Activated CD4-positive, alpha-beta T cell treated with anti-CD3 and anti-CD28 coated beads for 36 hours (primary cell): Measurements from ENCODE around the gene TFPI. TPM values are rescaled to one million over a fixed set of nuclear protein-coding genes. Genes with fewer than 3 reads are reported as not detected.
"Not testable (repeated sequence)": the region's sequence is repeated elsewhere in the genome, so short reads cannot be mapped to it uniquely, and the experiment has no call there.

Experiments
- ATAC-seq: fragments of 200-7000 bp; cut with Tn5 transposase; one replicate; pipeline ENCODE4 v1.10.0; 2021; ENCODE audit warnings: mild to moderate bottlenecking, moderate library complexity
- CTCF ChIA-PET: fragments of 350-600 bp; sonication (Branson Sonifier 250); formaldehyde crosslinking; loops from one replicate; lab custom pipeline; 2021; ENCODE audit warnings: antibody characterized with exemption; lab: Charles Lee
- POLR2A ChIA-PET: fragments of 350-600 bp; sonication (Branson Sonifier 250); formaldehyde crosslinking; loops from one replicate; lab custom pipeline; 2021; ENCODE audit warnings: antibody characterized with exemption, inconsistent platforms; lab: Charles Lee
- DNase-seq: peaks from one replicate; pipeline ENCODE4 v3.0.0-alpha.2; 2020
- H3K27ac Mint-ChIP-seq: one replicate; pipeline ENCODE4 v1.8.0; 2021; ENCODE audit warnings: mixed read lengths
- H3K27me3 Mint-ChIP-seq: one replicate; pipeline ENCODE4 v1.8.0; 2021; ENCODE audit warnings: mixed read lengths
- H3K36me3 Mint-ChIP-seq: one replicate; pipeline ENCODE4 v1.8.0; 2021; ENCODE audit warnings: low read depth, mixed read lengths
- H3K4me1 Mint-ChIP-seq: one replicate; pipeline ENCODE4 v1.8.0; 2021; ENCODE audit warnings: mixed read lengths
- H3K4me3 Mint-ChIP-seq: one replicate; pipeline ENCODE4 v1.8.0; 2021; ENCODE audit warnings: mild to moderate bottlenecking, moderate library complexity, mixed read lengths
- H3K9me3 Mint-ChIP-seq: one replicate; pipeline ENCODE4 v1.8.0; 2021; ENCODE audit warnings: low read depth, mixed read lengths
- intact Hi-C, 2 experiments: fragments of 100-400 bp; cut with DNase I in 1 of 2; cut with micrococcal nuclease in 1 of 2; formaldehyde crosslinking; loops; one replicate each; pipeline versions ENCODE4 v1.14.2 to v1.15.1; 2022 to 2024; cut with DNase I, micrococcal nuclease
- total RNA-seq, 2 experiments: library from RNA; stranded (reverse); gene quantifications; one replicate each; pipeline ENCODE4 v1.2.3, GENCODE V29; 2021

Gene TFPI
- total RNA-seq, 2 experiments from 2014 or later, result 0.21 TPM; not detected in 1

- H3K36me3 Mint-ChIP-seq, H3K27ac Mint-ChIP-seq, ATAC-seq, intact Hi-C loops, DNase-seq, POLR2A ChIA-PET, H3K27me3 Mint-ChIP-seq, H3K4me3 Mint-ChIP-seq: not testable (repeated sequence)
- Mint-ChIP-seq H3K9me3 (peaks cover 10% of the 10 kb centered on the region), H3K4me1 (peaks cover 13% of the 10 kb centered on the region)
- CTCF ChIA-PET, result interaction anchor here (1.5 to 2.0 kb wide), 2 partner anchors 10 to 14 kb away, joined by 4 to 7 read pairs; no protein-coding TSS in a partner anchor
These were observed 40.6 kb downstream of the TFPI start for GRCh38 chr2:187513460-187514234.

GRCh38 chr2:187511356-187512315 lies 42.6 kb downstream of the TFPI start:
- H3K27me3 Mint-ChIP-seq, result peaks cover 2% of the 10 kb centered on the region
- ChIA-PET CTCF (interaction anchor here (0.6 kb wide), 1 partner anchor 332 kb away, joined by 3 read pairs; no protein-coding TSS in a partner anchor), POLR2A (no interaction called here)
- peaks cover 13% of the 10 kb centered on the region for H3K4me1 Mint-ChIP-seq
- ATAC-seq (no peak), DNase-seq (no peak)
- H3K27ac Mint-ChIP-seq, result no peak overlapping the region
- peaks cover under 1% of the 10 kb centered on the region for H3K9me3 Mint-ChIP-seq
- H3K4me3 Mint-ChIP-seq, result no peak overlapping the region
- H3K36me3 Mint-ChIP-seq, result no peaks in the 10 kb centered on the region
- intact Hi-C loops, result no loop called here

- DNase-seq, H3K4me3 Mint-ChIP-seq, ATAC-seq, H3K36me3 Mint-ChIP-seq, H3K27ac Mint-ChIP-seq, H3K27me3 Mint-ChIP-seq, H3K9me3 Mint-ChIP-seq, intact Hi-C loops: not testable (repeated sequence)
- POLR2A ChIA-PET, result interaction anchor here (1.2 kb wide), 1 partner anchor 9 kb away, joined by 3 read pairs; no protein-coding TSS in a partner anchor
- CTCF ChIA-PET, result interaction anchor here (1.0 kb wide), 1 partner anchor 9 kb away, joined by 3 read pairs; no protein-coding TSS in a partner anchor
- peaks cover 13% of the 10 kb centered on the region for H3K4me1 Mint-ChIP-seq
These were observed 43.5 kb downstream of the TFPI start for GRCh38 chr2:187510419-187511355.

- H3K4me3 Mint-ChIP-seq, result no peak overlapping the region
- no peaks in the 10 kb centered on the region for H3K9me3 Mint-ChIP-seq
- no peak overlapping the region for H3K27ac Mint-ChIP-seq
- peak; percentile 42 for ATAC-seq
- ChIA-PET POLR2A (interaction anchor here (1.2 kb wide), 1 partner anchor 10 kb away, joined by 3 read pairs; no protein-coding TSS in a partner anchor), CTCF (interaction anchor here (0.7 to 1.1 kb wide), 3 partner anchors 10 to 70 kb away, joined by 3 to 5 read pairs (median 3); no protein-coding TSS in a partner anchor)
- peaks cover 2% of the 10 kb centered on the region for H3K27me3 Mint-ChIP-seq
- intact Hi-C loops, result loop anchor here in 1 of 2 experiments (10.0 kb wide), 1 partner anchor 855 kb away; no protein-coding TSS in a partner anchor
- H3K4me1 Mint-ChIP-seq, result peaks cover 13% of the 10 kb centered on the region
- no peaks in the 10 kb centered on the region for H3K36me3 Mint-ChIP-seq
- no peak for DNase-seq
These were observed 44.4 kb downstream of the TFPI start for GRCh38 chr2:187509667-187510417.

GRCh38 chr2:187506416-187506815 lies 47.8 kb downstream of the TFPI start:
- intact Hi-C loops, result loop anchor here in 1 of 2 experiments (10.0 kb wide), 1 partner anchor 858 kb away; no protein-coding TSS in a partner anchor

GRCh38 chr2:187505065-187505672 lies 49.1 kb downstream of the TFPI start:
- Mint-ChIP-seq H3K4me3 (no peak overlapping the region), H3K9me3 (no peaks in the 10 kb centered on the region), H3K27me3 (peaks cover 4% of the 10 kb centered on the region), H3K4me1 (peaks cover 15% of the 10 kb centered on the region), H3K36me3 (no peaks in the 10 kb centered on the region), H3K27ac (no peak overlapping the region)
- no peak for DNase-seq
- ChIA-PET CTCF (interaction anchor here (1.2 kb wide), 1 partner anchor 82 kb away, joined by 3 read pairs; no protein-coding TSS in a partner anchor), POLR2A (no interaction called here)
- intact Hi-C loops, result loop anchor here in 1 of 2 experiments (10.0 kb wide), 1 partner anchor 860 kb away; no protein-coding TSS in a partner anchor
- no peak for ATAC-seq

More at GRCh38 chr2:187506416-187506815, 47.8 kb downstream of the TFPI start:
- Mint-ChIP-seq H3K9me3 (no peaks in the 10 kb centered on the region), H3K27ac (no peak overlapping the region), H3K4me3 (no peak overlapping the region), H3K27me3 (peaks cover 4% of the 10 kb centered on the region), H3K36me3 (no peaks in the 10 kb centered on the region), H3K4me1 (peaks cover 19% of the 10 kb centered on the region)
- DNase-seq (no peak), ATAC-seq (no peak)
- ChIA-PET CTCF (interaction anchor here (0.5 kb wide), 1 partner anchor 242 kb away, joined by 3 read pairs; no protein-coding TSS in a partner anchor), POLR2A (no interaction called here)

GRCh38 chr2:187504312-187504921 lies 49.8 kb downstream of the TFPI start:
- peaks cover 8% of the 10 kb centered on the region for H3K4me1 Mint-ChIP-seq
- POLR2A ChIA-PET, result no interaction called here
- no peak overlapping the region for H3K4me3 Mint-ChIP-seq
- ATAC-seq (no peak), DNase-seq (no peak)
- H3K27me3 Mint-ChIP-seq, result peaks cover 4% of the 10 kb centered on the region
- no peaks in the 10 kb centered on the region for H3K9me3 Mint-ChIP-seq
- H3K27ac Mint-ChIP-seq, result no peak overlapping the region
- CTCF ChIA-PET, result no interaction called here
- no peaks in the 10 kb centered on the region for H3K36me3 Mint-ChIP-seq
- intact Hi-C loops, result loop anchor here in 1 of 2 experiments (10.0 kb wide), 1 partner anchor 860 kb away; no protein-coding TSS in a partner anchor

- DNase-seq, result no peak
- H3K27me3 Mint-ChIP-seq, result peaks cover 4% of the 10 kb centered on the region
- intact Hi-C loops, result loop anchor here in 1 of 2 experiments (10.0 kb wide), 1 partner anchor 861 kb away; no protein-coding TSS in a partner anchor
- ChIA-PET POLR2A (no interaction called here), CTCF (interaction anchor here (1.3 to 2.8 kb wide), 2 partner anchors 10 to 77 kb away, joined by 7 to 16 read pairs; no protein-coding TSS in a partner anchor)
- no peaks in the 10 kb centered on the region for H3K36me3 Mint-ChIP-seq
- H3K27ac Mint-ChIP-seq, result no peak overlapping the region
- no peaks in the 10 kb centered on the region for H3K9me3 Mint-ChIP-seq
- no peak for ATAC-seq
- no peak overlapping the region for H3K4me3 Mint-ChIP-seq
- H3K4me1 Mint-ChIP-seq, result peaks cover 6% of the 10 kb centered on the region
These were observed 50.5 kb downstream of the TFPI start for GRCh38 chr2:187503700-187504099.

- POLR2A ChIA-PET, result no interaction called here
- ATAC-seq (no peak), DNase-seq (no peak)
- Mint-ChIP-seq H3K36me3 (no peaks in the 10 kb centered on the region), H3K4me3 (no peak overlapping the region), H3K4me1 (peaks cover 6% of the 10 kb centered on the region), H3K27ac (no peak overlapping the region), H3K9me3 (no peaks in the 10 kb centered on the region), H3K27me3 (peaks cover 4% of the 10 kb centered on the region)
- CTCF ChIA-PET, result interaction anchor here (0.6 to 2.8 kb wide), 4 partner anchors 11 to 660 kb away, joined by 3 to 16 read pairs (median 6); no protein-coding TSS in a partner anchor
- intact Hi-C loops, result loop anchor here in 1 of 2 experiments (10.0 kb wide), 1 partner anchor 862 kb away; no protein-coding TSS in a partner anchor
These were observed 51.8 kb downstream of the TFPI start for GRCh38 chr2:187502467-187502866.
